Measurements from ENCODE around the gene COX6A1.
"Not testable (repeated sequence)": the region's sequence is repeated elsewhere in the genome, so short reads cannot be mapped to it uniquely, and the experiment has no call there.

COX6A1 gene

GRCh38 chr12:120468325-120468820 is 30.5 kb downstream of the COX6A1 start:
- DNase-seq, result no peak

- peak; percentile 46 for DNase-seq
Measured at GRCh38 chr12:120468821-120469449, 31.0 kb downstream of the COX6A1 start.

GRCh38 chr12:120469450-120470149 is 31.7 kb downstream of the COX6A1 start, which contains the start of gene SRSF9:
SRSF9 (minus strand) TSS chr12:120469748; CDS start chr12:120469609, 139 bp downstream.
- peak; percentile 97 for DNase-seq

- no peak for DNase-seq
Measured at GRCh38 chr12:120470150-120470784, 32.4 kb downstream of the COX6A1 start.

GRCh38 chr12:120472521-120472920 is 34.6 kb downstream of the COX6A1 start:
- no peak for DNase-seq

- DNase-seq, result no peak
Measured at GRCh38 chr12:120473807-120474615, 36.1 kb downstream of the COX6A1 start.

GRCh38 chr12:120474616-120474960 is 36.7 kb downstream of the COX6A1 start:
- DNase-seq, result no peak

GRCh38 chr12:120475643-120476042 is 37.7 kb downstream of the COX6A1 start:
- no peak for DNase-seq

- no peak for DNase-seq
Measured at GRCh38 chr12:120479458-120479857, 41.5 kb downstream of the COX6A1 start.

- no peak for DNase-seq
Measured at GRCh38 chr12:120480211-120480610, 42.3 kb downstream of the COX6A1 start.

GRCh38 chr12:120481022-120481767 is 43.3 kb downstream of the COX6A1 start:
- no peak for DNase-seq

- no peak for DNase-seq
Measured at GRCh38 chr12:120483621-120484020, 45.7 kb downstream of the COX6A1 start.

GRCh38 chr12:120485961-120486881 is 48.3 kb downstream of the COX6A1 start:
- DNase-seq, result no peak

- DNase-seq, result not testable (repeated sequence)
Measured at GRCh38 chr12:120487552-120487951, 49.6 kb downstream of the COX6A1 start.

- DNase-seq, result no peak
Measured at GRCh38 chr12:120488057-120488640, 50.2 kb downstream of the COX6A1 start.

- DNase-seq, result no peak
Measured at GRCh38 chr12:120489018-120489417, 51.1 kb downstream of the COX6A1 start.

- DNase-seq, result no peak
Measured at GRCh38 chr12:120490325-120490724, 52.4 kb downstream of the COX6A1 start.
